ENCODE measurements around the gene PTX4.
"Not testable (repeated sequence)": the region's sequence is repeated elsewhere in the genome, so short reads cannot be mapped to it uniquely, and the experiment has no call there.

Gene PTX4

GRCh38 chr16:1478937-1479336, 9.8 kb downstream of the PTX4 start:
- DNase-seq = not testable (repeated sequence)

GRCh38 chr16:1477033-1477432, 11.7 kb downstream of the PTX4 start:
- DNase-seq = no peak

GRCh38 chr16:1475552-1476114, 13.1 kb downstream of the PTX4 start:
- DNase-seq = no peak

- DNase-seq = peak; percentile 67
Measured at GRCh38 chr16:1474796-1475551, 13.8 kb downstream of the PTX4 start, which contains the start of gene CLCN7. TSS of gene CLCN7 (minus strand) at chr16:1475028. CDS start at chr16:1474974, 54 bp downstream.

DNA sequence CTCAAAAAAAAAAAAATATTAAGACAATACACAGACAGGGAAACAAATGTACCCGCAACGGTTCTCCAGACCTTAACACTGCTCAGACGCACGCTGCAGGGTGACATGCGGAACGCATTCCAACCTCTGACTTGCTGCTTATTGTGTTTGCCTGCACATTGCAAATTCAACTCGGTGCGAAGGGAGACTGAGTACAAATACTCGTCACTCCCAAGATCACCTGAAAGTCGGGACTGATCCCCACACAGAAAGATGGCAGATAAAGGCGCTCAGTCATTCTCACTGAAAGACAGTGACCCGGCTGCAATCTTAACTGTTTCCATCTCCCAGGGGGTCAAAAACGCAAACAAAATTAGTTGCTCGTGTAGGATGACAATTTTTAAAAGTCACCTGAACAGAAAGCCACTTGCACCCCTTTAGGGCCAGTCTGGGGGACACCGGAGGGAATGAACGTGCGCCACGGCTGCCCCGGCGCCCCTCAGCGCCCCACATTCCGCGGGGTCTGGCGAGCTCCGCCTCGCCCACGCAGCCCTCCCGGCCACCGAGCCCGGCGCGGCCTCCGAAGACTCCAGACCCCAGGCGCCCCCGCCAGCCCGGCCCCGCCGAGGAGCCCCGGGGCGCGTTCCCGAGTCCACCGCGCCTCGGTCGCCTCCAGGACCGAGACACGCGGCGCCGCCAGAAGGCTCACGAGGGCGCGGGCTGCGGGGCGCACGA, 14.5 kb downstream of the PTX4 start:
- no peak for DNase-seq

GRCh38 chr16:1472974-1473373, 15.8 kb downstream of the PTX4 start:
- no peak for DNase-seq

GRCh38 chr16:1471569-1472194, 17.1 kb downstream of the PTX4 start:
- DNase-seq = no peak

GRCh38 chr16:1470481-1471251, 18.1 kb downstream of the PTX4 start:
- no peak for DNase-seq

GRCh38 chr16:1469693-1470201, 19.0 kb downstream of the PTX4 start:
- DNase-seq = no peak

DNA sequence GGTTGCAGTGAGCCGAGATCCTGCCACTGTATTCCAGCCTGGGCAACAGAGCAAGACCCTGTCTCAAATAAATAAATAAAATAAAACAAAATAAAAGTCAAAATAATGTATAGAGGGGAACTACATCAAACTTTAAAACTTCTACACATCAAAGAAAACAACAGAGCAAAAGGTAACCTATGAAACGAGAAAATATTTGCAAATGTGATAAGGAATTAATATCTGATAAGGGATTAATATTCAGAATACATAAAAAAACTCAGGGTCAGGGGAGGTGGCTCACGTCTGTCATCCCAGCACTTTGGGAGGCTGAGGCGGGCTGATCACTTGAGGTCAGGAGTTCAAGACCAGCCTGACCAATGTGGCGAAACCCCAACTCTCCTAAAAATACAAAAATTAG, 19.6 kb downstream of the PTX4 start:
- DNase-seq = not testable (repeated sequence)

DNA sequence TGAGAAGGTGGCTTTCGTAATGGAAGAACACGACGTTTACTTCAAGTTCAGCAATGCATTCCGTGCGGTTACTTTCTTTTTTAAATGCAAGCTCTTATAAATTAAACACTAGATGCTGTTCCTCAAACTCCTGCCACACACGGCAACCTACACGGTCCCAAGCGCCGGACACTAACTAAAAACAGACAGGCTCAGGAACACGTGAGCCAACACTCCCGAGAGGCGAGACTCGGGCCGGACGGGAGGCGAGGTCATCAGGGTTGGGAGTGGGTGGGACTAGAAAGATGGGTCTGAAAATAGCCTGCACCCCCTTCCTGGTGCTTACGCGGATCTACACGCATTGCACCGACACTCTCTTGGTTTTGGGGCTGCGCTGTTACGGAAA, 20.3 kb downstream of the PTX4 start:
- no peak for DNase-seq

DNA sequence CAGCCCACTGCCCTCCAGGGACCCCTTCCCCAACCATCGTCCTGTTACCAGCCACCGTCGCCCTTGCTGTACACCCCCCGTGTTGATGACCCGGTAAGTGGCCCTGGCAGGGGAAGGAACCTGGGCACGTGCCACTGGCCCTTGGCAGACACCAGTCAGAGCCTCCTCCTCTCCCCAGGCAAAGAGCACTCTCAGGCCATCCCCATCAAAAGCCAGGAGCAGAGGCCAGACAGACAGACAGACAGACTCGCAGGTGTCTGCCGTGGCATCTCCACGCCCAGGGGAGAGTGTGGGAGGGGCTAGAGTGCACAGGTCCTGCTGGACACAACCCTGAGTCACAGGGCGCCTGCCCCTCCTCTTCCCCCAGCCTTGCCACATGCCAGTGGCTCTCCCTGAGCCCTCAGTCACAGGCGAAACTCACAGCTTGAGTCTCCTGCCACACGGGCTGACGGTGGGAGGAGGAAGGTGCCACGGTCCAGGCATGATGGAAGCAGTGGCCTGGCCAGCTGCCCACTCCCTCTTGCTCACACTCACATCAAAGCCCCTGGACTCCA, 21.7 kb downstream of the PTX4 start:
- no peak for DNase-seq

- DNase-seq = no peak
Measured at GRCh38 chr16:1466054-1466453, 22.7 kb downstream of the PTX4 start.

- no peak for DNase-seq
Measured at GRCh38 chr16:1465567-1465915, 23.2 kb downstream of the PTX4 start.

GRCh38 chr16:1464894-1465566, 23.7 kb downstream of the PTX4 start:
- no peak for DNase-seq

- no peak for DNase-seq
Measured at GRCh38 chr16:1464196-1464893, 24.4 kb downstream of the PTX4 start.

- DNase-seq = no peak
Measured at GRCh38 chr16:1461146-1461545, 27.6 kb downstream of the PTX4 start.

GRCh38 chr16:1460602-1461138, 28.1 kb downstream of the PTX4 start:
- no peak for DNase-seq

DNA sequence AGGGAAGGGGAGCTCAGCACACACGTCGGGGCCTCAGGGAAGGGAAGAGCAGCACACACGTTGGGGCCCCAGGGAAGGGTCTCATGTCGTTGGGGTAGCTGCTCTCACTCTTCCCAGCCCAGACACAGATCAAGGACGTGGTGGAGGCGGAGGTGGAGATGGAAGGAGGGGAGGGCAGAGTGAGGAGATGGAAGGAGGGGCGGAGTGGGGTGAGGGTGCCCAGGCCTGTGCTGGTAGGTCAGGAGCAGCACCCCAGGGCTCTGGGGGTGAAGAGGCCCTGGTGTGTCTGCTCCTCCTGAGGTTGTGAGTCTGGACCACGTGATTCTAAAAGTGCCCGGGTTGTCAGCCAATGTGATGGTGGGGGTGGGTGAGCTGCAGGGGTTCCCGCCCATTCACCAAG, 28.8 kb downstream of the PTX4 start:
- no peak for DNase-seq

DNA sequence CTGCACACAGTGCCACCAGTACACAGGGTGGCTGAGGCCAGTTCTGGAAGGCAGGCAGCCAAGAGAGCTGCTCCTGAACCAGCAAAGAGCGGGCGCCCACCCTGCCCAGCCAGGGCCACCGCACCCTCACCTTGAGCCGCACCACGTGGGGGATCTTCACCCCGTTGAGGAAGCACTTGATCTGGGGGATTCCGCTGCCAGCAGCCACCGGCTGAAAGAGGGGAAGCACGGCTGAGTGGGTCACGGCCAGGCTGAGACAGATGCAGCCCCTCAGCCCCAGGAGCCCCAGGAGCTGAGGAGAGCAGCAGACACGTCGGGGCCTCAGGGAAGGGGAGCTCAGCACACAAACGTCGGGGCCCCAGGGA, 29.8 kb downstream of the PTX4 start:
- DNase-seq = no peak
